Colon (tissue), 2 donors: ENCODE measurements around the gene CORO2A.

Source experiments
- FAIRE-seq: peaks from 2 replicates; lab custom pipeline; 2012; peaks lifted over from hg19 to GRCh38; lab: Jason Lieb, UNC
- donor health status: control.
- donor health status: control.

The CORO2A gene

GRCh38 chr9:98219794-98220370 is 27.4 kb upstream of the CORO2A start:
- FAIRE-seq: no peak

- FAIRE-seq: no peak
Observed at GRCh38 chr9:98219364-98219716, 26.9 kb upstream of the CORO2A start.

DNA sequence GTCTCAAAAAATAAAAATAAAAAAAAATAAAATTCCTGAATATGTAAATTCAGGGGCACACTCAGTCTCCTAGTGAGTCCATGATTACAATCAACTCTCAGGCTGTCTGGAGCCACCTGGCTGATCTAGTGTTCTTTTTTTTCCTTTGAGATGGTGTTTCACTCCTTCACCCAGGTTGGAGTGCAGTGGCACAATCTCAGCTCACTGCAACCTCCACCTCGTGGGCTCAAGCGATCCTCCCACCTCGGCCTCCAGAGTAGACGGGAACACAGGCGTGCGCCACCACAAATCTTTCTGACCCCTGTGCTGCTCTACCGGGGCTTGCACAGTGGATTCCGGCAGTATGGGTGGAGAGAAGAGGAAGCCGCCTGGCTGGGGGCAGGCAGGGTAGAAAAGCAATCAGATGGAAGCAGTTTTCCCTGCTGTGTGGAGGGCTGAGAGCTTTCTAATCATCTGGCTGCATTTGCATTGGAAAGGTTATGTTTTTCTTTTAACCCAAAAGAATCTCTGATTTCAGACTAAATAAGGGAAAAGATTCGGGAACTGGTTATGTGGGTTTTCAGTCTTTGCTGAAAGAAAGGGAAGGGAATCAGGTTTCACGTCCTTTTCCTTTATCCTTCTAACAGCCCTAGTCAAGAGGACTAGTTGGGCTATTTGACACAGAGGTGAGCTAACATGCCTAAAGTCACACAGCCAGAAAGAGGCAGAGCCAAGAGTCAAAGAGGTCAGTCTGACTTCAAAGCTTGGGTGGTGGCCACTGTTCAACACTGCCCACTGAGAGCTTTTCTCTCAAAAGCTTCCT is 26.3 kb upstream of the CORO2A start:
- FAIRE-seq: no peak

GRCh38 chr9:98217255-98217654 is 24.8 kb upstream of the CORO2A start:
- no peak for FAIRE-seq

DNA sequence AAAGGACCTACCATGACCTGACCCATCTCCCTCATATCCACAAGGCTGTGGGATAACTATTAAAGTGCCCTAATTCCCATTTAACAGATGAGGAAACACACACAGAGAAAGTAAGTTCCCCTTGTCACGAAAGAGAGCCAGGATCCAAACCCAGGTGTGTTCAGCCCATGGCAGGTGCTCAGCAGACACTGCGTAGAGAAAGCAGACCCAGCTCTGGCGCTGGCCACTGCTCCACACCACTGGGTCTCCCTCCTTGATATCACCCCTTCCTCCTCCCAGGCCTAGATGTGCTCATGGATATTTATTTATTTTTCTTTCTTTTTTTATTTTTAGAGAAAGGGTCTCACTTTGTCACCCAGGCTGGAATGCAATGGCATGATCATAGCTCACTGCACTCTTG is 24.0 kb upstream of the CORO2A start:
- FAIRE-seq: no peak

DNA sequence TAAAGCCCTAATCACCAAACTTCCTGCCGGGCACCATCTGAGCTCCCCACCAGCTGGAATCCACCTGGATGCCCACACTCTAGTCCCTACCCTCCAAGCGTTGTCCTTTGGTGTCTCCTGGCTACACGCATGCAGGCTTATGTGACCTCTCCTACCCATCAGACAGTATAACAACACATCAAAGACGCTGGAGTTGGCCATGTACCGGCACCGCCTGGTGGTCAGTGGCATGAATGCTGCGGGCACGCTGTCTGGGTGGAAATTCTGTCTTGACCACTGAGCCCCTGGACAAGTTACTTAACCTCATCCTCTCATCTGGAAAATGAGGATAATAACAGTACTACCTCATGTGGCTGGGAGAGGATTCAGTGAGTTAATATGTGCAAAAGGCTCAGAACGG is 23.4 kb upstream of the CORO2A start:
- FAIRE-seq: no peak

DNA sequence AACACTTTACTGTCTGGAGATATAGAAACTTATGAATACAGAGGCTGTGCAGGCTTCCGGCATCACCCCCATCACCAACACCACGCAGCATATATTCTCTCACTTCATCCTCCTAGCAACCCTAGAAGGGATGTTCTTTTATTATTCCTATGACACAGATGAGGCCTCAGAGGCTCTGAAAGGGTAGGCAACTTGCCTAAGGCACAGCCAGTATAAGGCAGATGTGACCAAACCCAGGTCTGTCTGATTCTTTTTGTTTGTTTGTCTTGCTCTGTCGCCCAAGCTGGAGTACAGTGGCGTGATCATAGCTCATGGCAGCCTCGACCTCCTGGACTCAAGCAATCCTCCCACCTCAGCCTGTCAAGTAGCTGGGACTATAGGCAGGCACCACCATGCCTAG is 22.8 kb upstream of the CORO2A start:
- FAIRE-seq: no peak

GRCh38 chr9:98214811-98215210 is 22.4 kb upstream of the CORO2A start:
- no peak for FAIRE-seq

GRCh38 chr9:98211260-98211659 is 18.8 kb upstream of the CORO2A start:
- no peak for FAIRE-seq

DNA sequence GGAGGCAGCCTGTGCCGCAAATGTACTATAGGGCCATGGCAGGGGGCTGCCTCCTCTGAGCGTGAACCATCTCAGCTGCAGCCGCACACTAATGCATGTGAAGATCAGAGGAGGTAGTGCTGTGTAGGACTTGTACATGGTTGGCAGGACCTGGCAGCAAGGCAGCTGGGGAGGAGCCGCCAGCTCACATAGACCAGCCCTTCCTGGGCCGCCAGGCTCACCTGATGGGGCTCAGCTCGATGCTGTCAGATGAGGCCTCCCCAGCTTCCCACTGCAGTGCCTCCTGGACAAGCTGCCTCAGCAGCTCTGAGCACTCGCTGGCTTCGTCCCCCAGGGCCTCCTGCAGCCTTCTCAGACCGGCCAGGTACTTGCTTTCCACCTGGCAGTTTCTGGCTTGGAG is 18.0 kb upstream of the CORO2A start:
- no peak for FAIRE-seq

DNA sequence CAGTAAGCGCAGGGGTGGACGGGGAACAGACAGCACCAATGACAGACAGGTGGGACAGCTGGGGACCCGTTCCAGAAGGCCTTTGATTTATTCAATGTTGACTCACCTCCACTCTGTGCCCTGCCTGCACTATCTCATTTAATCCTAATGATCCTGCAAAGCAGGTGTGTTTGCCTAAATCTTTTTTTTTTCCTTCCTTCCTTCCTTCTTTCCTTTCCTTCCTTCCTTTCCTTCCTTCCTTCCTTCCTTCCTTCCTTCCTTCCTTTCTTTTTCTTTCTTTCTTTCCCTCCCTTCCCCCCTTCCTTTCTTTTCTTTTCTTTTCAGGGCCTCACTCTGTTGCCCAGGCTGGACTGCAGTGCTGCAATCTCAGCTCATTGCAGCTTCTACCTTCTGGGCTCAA is 17.1 kb upstream of the CORO2A start:
- FAIRE-seq: no peak

GRCh38 chr9:98208635-98209034 is 16.2 kb upstream of the CORO2A start:
- no peak for FAIRE-seq

GRCh38 chr9:98207606-98208005 is 15.2 kb upstream of the CORO2A start:
- FAIRE-seq: no peak

- no peak for FAIRE-seq
Observed at GRCh38 chr9:98206754-98207153, 14.3 kb upstream of the CORO2A start.

- no peak for FAIRE-seq
Observed at GRCh38 chr9:98204692-98205091, 12.3 kb upstream of the CORO2A start.

DNA sequence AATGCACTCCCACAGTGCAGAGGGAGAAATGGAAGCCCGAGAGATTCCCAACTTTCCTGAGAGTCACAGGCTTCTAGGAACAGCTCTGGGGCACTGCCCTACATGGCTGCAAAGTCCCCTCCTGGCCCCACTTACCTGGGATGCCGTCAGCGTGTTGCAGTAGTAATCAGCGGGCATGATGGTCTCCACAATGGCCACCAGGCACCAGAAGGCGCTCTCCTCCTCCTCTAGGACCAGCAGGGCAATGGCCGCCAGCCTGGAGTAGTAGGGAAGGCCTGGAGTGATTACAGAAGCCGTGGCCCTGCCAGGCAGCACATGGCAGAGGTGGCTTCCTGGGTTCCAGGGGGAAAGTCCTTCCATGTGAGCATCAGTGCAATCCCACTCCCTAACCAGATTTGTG is 10.7 kb upstream of the CORO2A start:
- FAIRE-seq: no peak

GRCh38 chr9:98202252-98202651 is 9.8 kb upstream of the CORO2A start:
- FAIRE-seq: no peak

GRCh38 chr9:98201749-98202148 is 9.3 kb upstream of the CORO2A start:
- no peak for FAIRE-seq

GRCh38 chr9:98201102-98201501 is 8.7 kb upstream of the CORO2A start:
- FAIRE-seq: no peak

GRCh38 chr9:98199388-98200033 is 7.1 kb upstream of the CORO2A start:
- FAIRE-seq: no peak

- no peak for FAIRE-seq
Observed at GRCh38 chr9:98195671-98196070, 3.2 kb upstream of the CORO2A start.

GRCh38 chr9:98193336-98193944 is 1.0 kb upstream of the CORO2A start:
- no peak for FAIRE-seq
